ENCODE results near the gene PRAMEF4. TPM values are rescaled to one million over a fixed set of nuclear protein-coding genes. Genes with fewer than 3 reads are reported as not detected.
"Not testable (repeated sequence)": the region's sequence is repeated elsewhere in the genome, so short reads cannot be mapped to it uniquely, and the experiment has no call there.

PRAMEF4 gene
- total and polyA plus RNA-seq, 2 donors (not counting 3 experiments of a cell fraction or from before 2014, with no cell fraction given), result not detected

DNA sequence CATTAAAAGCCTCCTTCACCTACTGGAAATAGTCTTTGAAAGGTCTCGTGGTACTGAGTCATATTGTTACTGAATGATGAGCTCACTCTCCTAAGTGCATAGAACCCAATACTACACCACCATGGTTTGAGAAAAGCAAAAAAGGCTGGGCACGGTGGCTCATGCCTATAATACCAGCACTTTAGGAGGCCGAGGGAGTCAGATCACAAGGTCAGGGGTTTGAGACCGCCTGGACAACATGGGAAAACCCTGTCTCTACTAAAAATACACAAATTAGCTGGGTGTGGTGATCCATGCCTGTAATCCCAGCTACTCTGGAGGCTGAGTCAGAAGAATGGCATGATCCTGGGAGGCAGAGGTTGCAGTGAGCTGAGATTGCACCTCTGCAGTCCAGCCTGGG, 34.2 kb downstream of the PRAMEF4 start:
- Histone ChIP-seq H3K9ac (replicated peaks; ENCODE audit: extremely low read depth, insufficient read depth, low read length) (no peak overlapping the region), H3K9me1 (replicated peaks; ENCODE audit: control insufficient read depth, extremely low read depth, insufficient read depth, low read length) (no peaks in the 10 kb centered on the region), H3K9me3 (replicated peaks; ENCODE audit: control insufficient read depth, insufficient read depth, low read length) (peaks cover 2% of the 10 kb centered on the region), H3K27ac (ENCODE audit: insufficient read depth, low read depth, low read length) (no peak overlapping the region), H4K20me1 (replicated peaks; ENCODE audit: control insufficient read depth, extremely low read depth, insufficient read depth, low read length) (no peaks in the 10 kb centered on the region), H3K4me1 (ENCODE audit: control insufficient read depth, extremely low read depth, insufficient read depth, low read length) (no peaks in the 10 kb centered on the region), H3K36me3 (ENCODE audit: control insufficient read depth in 2 of 2, extremely low read depth in 1 of 2, insufficient read depth in 2 of 2, low read length in 2 of 2) (no peaks in the 10 kb centered on the region), H3K79me2 (ENCODE audit: control insufficient read depth, insufficient read depth, low read length) (no peaks in the 10 kb centered on the region), H3K4me2 (ENCODE audit: insufficient read depth, low read length) (no peak overlapping the region), H3K27me3 (ENCODE audit: control insufficient read depth in 2 of 2, insufficient read depth in 2 of 2, low read length in 2 of 2) (no peaks in the 10 kb centered on the region), H2AFZ (ENCODE audit: low read depth, low read length) (no peak overlapping the region), H3K4me3 (replicated peaks in 1 of 3; ENCODE audit: insufficient read depth in 1 of 3, low read depth in 1 of 3, low read length in 3 of 3) (no peak overlapping the region)
- BruUV-seq (replicated peaks), result no TSS peak
- intact Hi-C loops (cut with micrococcal nuclease), result no loop called here
- dilution Hi-C loops (cut with MboI; ENCODE audit: extremely low pct_ligation_motif_present, low sequenced_read_pairs), result no loop called here
- FAIRE-seq (no peak), DNase-seq (ENCODE audit: low read depth, low spot score) (no peak)
- POLR2A ChIA-PET, result no interaction called here
- TF ChIP-seq MYC (IDR thresholded peaks at IDR 0.05; ENCODE audit: low read depth, low read length), result no peak
- CTCF ChIA-PET, result no interaction called here

- H3K4me2 ChIP-seq (ENCODE audit: insufficient read depth, low read length); H3K9me3 ChIP-seq (replicated peaks; ENCODE audit: control insufficient read depth, insufficient read depth, low read length); H3K79me2 ChIP-seq (ENCODE audit: control insufficient read depth, insufficient read depth, low read length); H3K27ac ChIP-seq (ENCODE audit: insufficient read depth, low read depth, low read length); H3K4me1 ChIP-seq (ENCODE audit: control insufficient read depth, extremely low read depth, insufficient read depth, low read length); H3K9ac ChIP-seq (replicated peaks; ENCODE audit: extremely low read depth, insufficient read depth, low read length); CTCF ChIA-PET; H2AFZ ChIP-seq (ENCODE audit: low read depth, low read length); H3K36me3 ChIP-seq (ENCODE audit: control insufficient read depth in 2 of 2, extremely low read depth in 1 of 2, insufficient read depth in 2 of 2, low read length in 2 of 2); H3K4me3 ChIP-seq (replicated peaks in 1 of 3; ENCODE audit: insufficient read depth in 1 of 3, low read depth in 1 of 3, low read length in 3 of 3); H3K27me3 ChIP-seq (ENCODE audit: control insufficient read depth in 2 of 2, insufficient read depth in 2 of 2, low read length in 2 of 2); BruUV-seq (replicated peaks); FAIRE-seq; DNase-seq (ENCODE audit: low read depth, low spot score); H4K20me1 ChIP-seq (replicated peaks; ENCODE audit: control insufficient read depth, extremely low read depth, insufficient read depth, low read length); dilution Hi-C loops (cut with MboI; ENCODE audit: extremely low pct_ligation_motif_present, low sequenced_read_pairs); H3K9me1 ChIP-seq (replicated peaks; ENCODE audit: control insufficient read depth, extremely low read depth, insufficient read depth, low read length); POLR2A ChIA-PET; intact Hi-C loops (cut with micrococcal nuclease): not testable (repeated sequence)
Observed at GRCh38 chr1:12848620-12849019, 37.4 kb downstream of the PRAMEF4 start, which contains the start of gene HNRNPCL1. Gene HNRNPCL1 (minus strand): TSS chr1:12848720. CDS start chr1:12848289, 431 bp downstream.

GRCh38 chr1:12833251-12833650, 52.8 kb downstream of the PRAMEF4 start:
- H3K9me1 ChIP-seq (replicated peaks; ENCODE audit: control insufficient read depth, extremely low read depth, insufficient read depth, low read length); DNase-seq (ENCODE audit: low read depth, low spot score); H4K20me1 ChIP-seq (replicated peaks; ENCODE audit: control insufficient read depth, extremely low read depth, insufficient read depth, low read length); intact Hi-C loops (cut with micrococcal nuclease); H3K4me2 ChIP-seq (ENCODE audit: insufficient read depth, low read length); H3K4me1 ChIP-seq (ENCODE audit: control insufficient read depth, extremely low read depth, insufficient read depth, low read length); H3K9ac ChIP-seq (replicated peaks; ENCODE audit: extremely low read depth, insufficient read depth, low read length); FAIRE-seq; H3K36me3 ChIP-seq (ENCODE audit: control insufficient read depth in 2 of 2, extremely low read depth in 1 of 2, insufficient read depth in 2 of 2, low read length in 2 of 2); CTCF ChIA-PET; BruUV-seq (replicated peaks); POLR2A ChIA-PET; H3K79me2 ChIP-seq (ENCODE audit: control insufficient read depth, insufficient read depth, low read length); dilution Hi-C loops (cut with MboI; ENCODE audit: extremely low pct_ligation_motif_present, low sequenced_read_pairs); H3K27me3 ChIP-seq (ENCODE audit: control insufficient read depth in 2 of 2, insufficient read depth in 2 of 2, low read length in 2 of 2); H3K4me3 ChIP-seq (replicated peaks in 1 of 3; ENCODE audit: insufficient read depth in 1 of 3, low read depth in 1 of 3, low read length in 3 of 3); H3K27ac ChIP-seq (ENCODE audit: insufficient read depth, low read depth, low read length); H3K9me3 ChIP-seq (replicated peaks; ENCODE audit: control insufficient read depth, insufficient read depth, low read length); H2AFZ ChIP-seq (ENCODE audit: low read depth, low read length): not testable (repeated sequence)

DNA sequence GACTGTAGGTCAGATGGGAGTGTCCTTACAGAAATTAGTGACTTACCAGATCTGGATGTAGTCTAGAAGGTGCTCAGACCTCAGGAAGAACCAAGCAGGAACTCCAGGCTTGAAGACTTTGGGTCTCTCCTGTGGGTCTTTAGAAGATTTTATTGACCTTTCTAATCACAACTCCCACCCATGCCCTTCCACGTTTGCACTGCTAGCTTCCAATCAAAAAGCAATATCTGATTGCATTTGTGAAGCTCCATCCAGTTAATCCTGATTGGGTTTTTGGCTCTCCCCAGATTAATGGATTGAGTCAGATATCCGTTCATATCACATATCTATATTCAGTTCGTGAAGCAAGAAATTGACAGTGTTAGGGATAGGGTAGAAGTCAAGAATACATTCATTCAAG, 54.7 kb downstream of the PRAMEF4 start, which contains the start of gene PRAMEF11:
Gene PRAMEF11 (minus strand): TSS at position 101 of the 400 bp plus-strand sequence. CDS start 2,621 bp downstream, outside the sequence.
- H3K9ac ChIP-seq (replicated peaks; ENCODE audit: extremely low read depth, insufficient read depth, low read length); H3K4me2 ChIP-seq (ENCODE audit: insufficient read depth, low read length); POLR2A ChIA-PET; H2AFZ ChIP-seq (ENCODE audit: low read depth, low read length); H3K79me2 ChIP-seq (ENCODE audit: control insufficient read depth, insufficient read depth, low read length); H3K27ac ChIP-seq (ENCODE audit: insufficient read depth, low read depth, low read length); H3K4me1 ChIP-seq (ENCODE audit: control insufficient read depth, extremely low read depth, insufficient read depth, low read length); H4K20me1 ChIP-seq (replicated peaks; ENCODE audit: control insufficient read depth, extremely low read depth, insufficient read depth, low read length); CTCF ChIA-PET; H3K4me3 ChIP-seq (replicated peaks in 1 of 3; ENCODE audit: insufficient read depth in 1 of 3, low read depth in 1 of 3, low read length in 3 of 3); H3K36me3 ChIP-seq (ENCODE audit: control insufficient read depth in 2 of 2, extremely low read depth in 1 of 2, insufficient read depth in 2 of 2, low read length in 2 of 2); DNase-seq (ENCODE audit: low read depth, low spot score); H3K9me3 ChIP-seq (replicated peaks; ENCODE audit: control insufficient read depth, insufficient read depth, low read length); FAIRE-seq; BruUV-seq (replicated peaks); H3K27me3 ChIP-seq (ENCODE audit: control insufficient read depth in 2 of 2, insufficient read depth in 2 of 2, low read length in 2 of 2); dilution Hi-C loops (cut with MboI; ENCODE audit: extremely low pct_ligation_motif_present, low sequenced_read_pairs); intact Hi-C loops (cut with micrococcal nuclease); H3K9me1 ChIP-seq (replicated peaks; ENCODE audit: control insufficient read depth, extremely low read depth, insufficient read depth, low read length): not testable (repeated sequence)
